A549 (cell line): ENCODE results near the gene CSF3R. TPM values are rescaled to one million over a fixed set of nuclear protein-coding genes. Genes with fewer than 3 reads are reported as not detected.

Experiments
- ATAC-seq, 2 experiments: fragments of 200-7000 bp in 1 of 2; fragments of >200 bp in 1 of 2; cut with Nextera tagmentation in 1 of 2; cut with Tn5 transposase in 1 of 2; 3 replicates each; pipeline versions ENCODE4 v1.8.0 to v1.9.1; 2018 to 2020; ENCODE audit warnings: mild to moderate bottlenecking in 1 of 2, moderate library complexity in 1 of 2
- CTCF ChIA-PET: fragments of 300-600 bp; sonication (Branson Sonifier 250); formaldehyde crosslinking; extraction: SDS; loops from one replicate; lab custom pipeline; 2021; ENCODE audit warnings: antibody characterized with exemption, inconsistent platforms; lab: Yijun Ruan, JAX
- POLR2A ChIA-PET: fragments of 350-600 bp; formaldehyde crosslinking; extraction: SDS; loops from one replicate; lab custom pipeline; 2021; ENCODE audit warnings: antibody characterized with exemption, inconsistent platforms; lab: Yijun Ruan, JAX
- DNase-seq, 2 experiments: peaks; one replicate each; pipeline versions ENCODE4 v3.0.0 to v3.0.0-alpha.2; 2011 to 2016; ENCODE audit warnings: low read depth in 1 of 2, low spot score in 1 of 2
- FAIRE-seq: peaks from 2 replicates; lab custom pipeline; 2011; peaks lifted over from hg19 to GRCh38; lab: Jason Lieb, UNC
- H3K27ac ChIP-seq, 2 experiments: fragments of >200 bp; sonication (Bioruptor Twin); formaldehyde crosslinking; 3 replicates each; pipeline ENCODE4 v1.5.1; 2016 to 2017
- H3K4me1 ChIP-seq: fragments of >200 bp; sonication (Bioruptor Twin); formaldehyde crosslinking; 3 replicates; pipeline ENCODE4 v1.6.1; 2016
- H3K4me2 ChIP-seq: fragments of >200 bp; sonication (Bioruptor Twin); formaldehyde crosslinking; 3 replicates; pipeline ENCODE4 v1.6.1; 2016
- H3K4me3 ChIP-seq: fragments of >200 bp; sonication (Bioruptor Twin); formaldehyde crosslinking; 3 replicates; pipeline ENCODE4 v1.5.1; 2016
- H3K9me3 ChIP-seq: fragments of >200 bp; sonication (Bioruptor Twin); formaldehyde crosslinking; 3 replicates; pipeline ENCODE4 v1.6.1; 2016
- CBX2 ChIP-seq: fragments of 200-600 bp; sonication (generic); IDR thresholded peaks from 2 replicates; pipeline ENCODE4 v1.6.1; 2016; ENCODE audit warnings: low read depth, mild to moderate bottlenecking, borderline replicate concordance
- CHD2 ChIP-seq: fragments of 150-350 bp; IDR thresholded peaks from 2 replicates; pipeline ENCODE4 v1.6.1; 2014; ENCODE audit warnings: low read length; ENCODE audit not compliant: partially characterized antibody
- CTCF ChIP-seq: fragments of >200 bp; sonication (Bioruptor Twin); formaldehyde crosslinking; IDR thresholded peaks from 3 replicates; pipeline ENCODE4 v1.5.1; 2016
- EHF ChIP-seq: fragments of 250-450 bp; sonication (Bioruptor Pico); IDR thresholded peaks from 2 replicates; pipeline ENCODE4 v1.5.0; 2020; ENCODE audit warnings: mild to moderate bottlenecking
- FOSL2 ChIP-seq, 2 experiments: fragments of 450-650 bp in 1 of 2; fragments of >200 bp in 1 of 2; sonication (Bioruptor Twin) in 1 of 2; formaldehyde crosslinking; IDR thresholded peaks; 2 replicates each; pipeline versions ENCODE4 v1.5.0 to v1.6.1; 2016 to 2020; ENCODE audit warnings: mild to moderate bottlenecking in 1 of 2, moderate library complexity in 1 of 2
- HDAC2 ChIP-seq: fragments of 200-600 bp; sonication (generic); IDR thresholded peaks from 2 replicates; pipeline ENCODE4 v1.6.1; 2016
- HES2 ChIP-seq: fragments of >200 bp; sonication (Bioruptor Twin); formaldehyde crosslinking; IDR thresholded peaks from 2 replicates; pipeline ENCODE4 v1.6.1; 2016
- HOXA7 ChIP-seq: fragments of 250-450 bp; sonication (Bioruptor Pico); IDR thresholded peaks from 2 replicates; pipeline ENCODE4 v1.5.0; 2020; ENCODE audit warnings: mild to moderate bottlenecking, moderate library complexity
- HOXB5 ChIP-seq: fragments of 250-450 bp; sonication (Bioruptor Pico); IDR thresholded peaks from 2 replicates; pipeline ENCODE4 v1.5.0; 2020; ENCODE audit warnings: mild to moderate bottlenecking, moderate library complexity
- JUN ChIP-seq, 2 experiments: fragments of >200 bp; sonication (Bioruptor Twin); formaldehyde crosslinking; IDR thresholded peaks; 2 replicates in 1 of 2; 3 replicates in 1 of 2; pipeline ENCODE4 v1.6.1; 2016 to 2017
- MAFK ChIP-seq: fragments of 450-650 bp; IDR thresholded peaks from 2 replicates; pipeline ENCODE4 v1.6.1; 2014; ENCODE audit not compliant: partially characterized antibody
- MYC ChIP-seq: IDR thresholded peaks from 2 replicates; pipeline ENCODE4 v1.6.1; 2012; ENCODE audit warnings: mild to moderate bottlenecking, inconsistent platforms, low read length, improper control_type of control experiment, borderline replicate concordance
- NFE2L2 ChIP-seq: fragments of 150-350 bp; conservative IDR thresholded peaks from 2 replicates; pipeline ENCODE4 v1.6.1; 2014; ENCODE audit warnings: low read length
- NPAS2 ChIP-seq: fragments of 250-450 bp; sonication (Bioruptor Pico); IDR thresholded peaks from 2 replicates; pipeline ENCODE4 v1.8.0; 2022; ENCODE audit warnings: mild to moderate bottlenecking, moderate library complexity, borderline replicate concordance
- PHF8 ChIP-seq: fragments of 200-600 bp; sonication (generic); IDR thresholded peaks from 2 replicates; pipeline ENCODE4 v1.6.1; 2016; ENCODE audit warnings: low read depth, mild to moderate bottlenecking, antibody characterized with exemption, moderate library complexity, borderline replicate concordance
- RARB ChIP-seq: fragments of 250-450 bp; sonication (Bioruptor Pico); IDR thresholded peaks from 2 replicates; pipeline ENCODE4 v1.8.0; 2021; ENCODE audit warnings: mild to moderate bottlenecking, moderate library complexity
- RNF2 ChIP-seq: fragments of 200-600 bp; sonication (generic); IDR thresholded peaks from 2 replicates; pipeline ENCODE4 v1.6.1; 2016; ENCODE audit warnings: low read depth, mild to moderate bottlenecking, antibody characterized with exemption, moderate library complexity, borderline replicate concordance
- SMC3 ChIP-seq: fragments of >200 bp; sonication (Bioruptor Twin); formaldehyde crosslinking; IDR thresholded peaks from 3 replicates; pipeline ENCODE4 v1.6.1; 2018; ENCODE audit warnings: inconsistent platforms
- TP53 ChIP-seq: fragments of 250-450 bp; sonication (Bioruptor Pico); IDR thresholded peaks from 2 replicates; pipeline ENCODE4 v1.5.0; 2021; ENCODE audit warnings: mild to moderate bottlenecking, moderate library complexity
- WGBS: methylation state at CpG from one replicate; pipeline ENCODE4 v1.1.6; 2017; ENCODE audit errors: missing lambda C conversion rate; 5-methylcytosine and 5-hydroxymethylcytosine counted together
- polyA minus RNA-seq: library from RNA; depleted of rRNA, polyadenylated mRNA; stranded (reverse); fragments of >200 nt; gene quantifications from 2 replicates; pipeline ENCODE4 v1.2.3, GENCODE V29; 2011; rRNA and poly(A)+ RNA removed
- polyA plus RNA-seq, 4 experiments: library from polyadenylated mRNA; depleted of rRNA in 3 of 4; stranded (reverse); fragments of >200 nt; fragmentation: RNase III in 1 of 4; extraction: RNeasy Plus Mini Kit Qiagen cat#74134 plus additional on column Dnase treatment in 1 of 4; gene quantifications; 2 replicates in 3 of 4; 3 replicates in 1 of 4; pipeline ENCODE4 v1.2.3, GENCODE V29; 2011 to 2017

Gene CSF3R
- polyA plus RNA-seq (2011; rRNA removed): not detected in 2 replicates
- not detected in 2 replicates for polyA plus RNA-seq (2012; cell fraction: cytosol; rRNA removed)
- 0.01 TPM in 1 of 2 replicates, not detected in the other for polyA plus RNA-seq (2012; cell fraction: nucleus; rRNA removed)
- polyA plus RNA-seq (2017; fragmentation: RNase III; extraction: RNeasy Plus Mini Kit Qiagen cat#74134 plus additional on column Dnase treatment): not detected in 3 replicates
- polyA minus RNA-seq: 0.05 TPM in 1 of 2 replicates, not detected in the other

DNA sequence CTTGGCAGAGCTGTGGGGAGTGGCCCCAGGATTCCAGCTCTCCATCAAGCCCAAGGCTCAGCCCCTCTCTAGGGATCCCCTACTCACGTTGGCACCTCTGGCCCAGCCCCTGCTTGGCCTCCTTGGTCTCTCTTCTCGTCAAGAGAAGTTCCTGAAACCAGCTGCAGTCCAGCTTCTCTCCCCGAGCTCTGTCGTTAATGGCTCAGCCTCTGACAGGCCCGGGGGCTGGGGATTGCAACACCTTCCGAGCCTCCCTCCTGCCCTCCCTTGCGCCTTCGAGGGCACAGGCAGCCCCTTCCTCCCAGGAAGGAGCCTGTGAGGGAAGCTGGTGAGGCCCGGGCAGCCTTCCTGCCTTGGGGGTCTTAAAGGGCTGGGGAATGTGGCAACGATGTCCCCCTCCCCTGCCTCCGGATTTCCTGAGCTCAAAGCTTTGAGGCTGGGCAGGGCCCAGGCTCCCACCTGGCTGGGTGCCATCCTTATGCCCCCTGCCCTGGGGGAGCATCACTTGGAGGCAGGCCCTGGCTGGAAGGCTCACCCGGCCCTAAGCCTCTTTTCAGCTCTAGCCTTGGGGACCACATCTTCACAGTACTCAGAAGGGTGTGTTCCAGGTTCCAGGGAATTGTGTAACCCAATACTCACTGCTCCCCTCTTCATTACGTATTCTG is at the start of gene CSF3R:
CSF3R (minus strand) TSS at position 190 of the 665 bp plus-strand sequence. CDS start 3,417 bp downstream, outside the sequence.
- ChIA-PET POLR2A (interaction anchor here (1.4 kb wide), 1 partner anchor 19 kb away, joined by 4 read pairs; the partner anchor contains the start of gene MRPS15), CTCF (interaction anchor here (1.3 kb wide), 1 partner anchor 33 kb away, joined by 5 read pairs; no protein-coding TSS in a partner anchor)
- FAIRE-seq (no peak), ATAC-seq (no peak), DNase-seq (no peak)
- WGBS: 81% methylated on average over 7 of the region's 13 CpGs
- Histone ChIP-seq H3K27ac (peak within 1 kb of the TSS in 1 of 2 experiments; percentile 49; a peak in 2 of 6 replicates), H3K4me3 (no peak within 1 kb of the TSS), H3K4me1 (peaks cover 20% of the 10 kb centered on the region), H3K4me2 (no peak within 1 kb of the TSS), H3K9me3 (no peaks in the 10 kb centered on the region)
- TF ChIP-seq CBX2 (no peak), TP53 (CRISPR knock-in tag) (no peak), MAFK (no peak), NPAS2 (CRISPR knock-in tag) (no peak), MYC (no peak), HOXB5 (no peak), JUN (IDR thresholded peaks at IDR 0.05) (no peak), HDAC2 (no peak)

DNA sequence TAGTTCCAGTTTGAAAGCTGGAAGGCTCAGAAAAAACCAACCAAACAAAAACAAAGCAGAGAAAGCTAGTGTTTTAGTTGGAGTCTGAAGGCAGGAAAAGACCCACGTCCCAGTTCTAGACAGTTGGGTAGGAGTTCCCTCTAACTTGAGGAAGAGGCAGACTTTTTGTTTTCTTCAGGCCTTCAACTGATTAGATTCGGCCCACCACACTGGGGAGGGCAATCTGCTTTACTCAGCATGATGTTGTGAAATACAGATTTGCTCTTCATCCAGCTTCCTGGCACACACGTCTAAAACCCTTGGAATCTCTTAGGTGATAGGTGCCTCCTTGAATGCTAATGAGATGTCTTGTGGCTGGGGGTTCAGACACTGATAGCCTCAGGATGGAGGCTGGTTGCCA is 49.1 kb upstream of the CSF3R start:
- 3% methylated on average over 3 of the region's 3 CpGs for WGBS
- H3K27ac ChIP-seq: no peak overlapping the region
- FAIRE-seq (no peak), DNase-seq (no peak), ATAC-seq (no peak)
- H3K4me2 ChIP-seq: no peak overlapping the region
- POLR2A ChIA-PET: no interaction called here
- TF ChIP-seq PHF8 (no peak), EHF (CRISPR knock-in tag) (no peak), HES2 (no peak), SMC3 (no peak)
- H3K9me3 ChIP-seq: no peaks in the 10 kb centered on the region
- CTCF ChIA-PET: interaction anchor here (0.6 to 7.1 kb wide), 3 partner anchors 15 to 1160 kb away, joined by 4 to 40 read pairs (median 4); no protein-coding TSS in a partner anchor
- no peaks in the 10 kb centered on the region for H3K4me1 ChIP-seq
- no peak overlapping the region for H3K4me3 ChIP-seq

DNA sequence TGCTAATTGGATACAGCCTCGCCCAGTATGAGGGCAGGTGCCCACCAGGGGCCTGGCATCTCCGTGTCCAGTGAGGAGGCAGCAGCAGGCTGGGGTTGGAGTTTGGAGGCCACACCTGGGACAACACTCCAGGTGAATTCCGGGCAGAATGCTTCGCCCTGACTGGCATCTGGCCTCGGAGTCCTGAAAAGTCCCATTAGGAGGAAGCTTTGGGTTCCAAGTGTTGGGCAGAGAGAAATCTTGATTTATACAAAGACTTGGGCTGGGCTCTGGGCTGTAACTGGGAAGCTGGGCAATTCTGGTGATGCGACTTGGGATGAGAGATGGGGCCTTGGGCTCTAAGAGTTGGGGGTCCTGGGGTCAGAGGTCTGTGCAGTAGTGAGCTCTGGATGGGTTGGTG is 48.1 kb upstream of the CSF3R start:
- POLR2A ChIA-PET: no interaction called here
- no peaks in the 10 kb centered on the region for H3K4me1 ChIP-seq
- CTCF ChIA-PET: interaction anchor here (0.7 to 7.1 kb wide), 3 partner anchors 14 to 904 kb away, joined by 3 to 40 read pairs (median 4); no protein-coding TSS in a partner anchor
- TF ChIP-seq EHF (CRISPR knock-in tag) (no peak), HES2 (no peak)
- H3K27ac ChIP-seq: no peak overlapping the region
- H3K9me3 ChIP-seq: no peaks in the 10 kb centered on the region
- no peak overlapping the region for H3K4me2 ChIP-seq
- 10% methylated on average over 2 of the region's 6 CpGs for WGBS
- ATAC-seq (no peak), FAIRE-seq (no peak), DNase-seq (no peak)
- no peak overlapping the region for H3K4me3 ChIP-seq

DNA sequence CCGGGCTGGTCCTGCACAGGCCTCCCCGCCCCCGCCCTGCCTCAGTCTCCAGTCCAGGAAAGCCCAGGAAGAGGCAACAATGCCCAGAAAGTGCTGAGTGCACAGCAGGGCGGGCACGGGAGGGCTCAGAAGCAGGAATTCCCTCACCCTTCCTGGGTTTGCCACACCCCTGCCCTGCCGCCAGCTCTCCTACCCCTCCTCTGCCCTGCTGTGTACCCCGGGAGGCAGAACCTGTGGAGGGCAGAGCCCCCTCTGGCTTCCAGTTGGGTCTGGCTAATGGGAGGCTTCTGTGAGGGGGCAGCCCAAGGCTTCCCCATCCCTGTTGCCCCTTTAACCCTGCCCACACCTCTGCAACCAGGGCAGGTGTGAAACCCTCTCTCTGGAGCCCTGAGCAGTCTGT is 47.5 kb upstream of the CSF3R start:
- Histone ChIP-seq H3K4me2 (no peak overlapping the region), H3K9me3 (no peaks in the 10 kb centered on the region), H3K4me3 (no peak overlapping the region), H3K4me1 (no peaks in the 10 kb centered on the region), H3K27ac (no peak overlapping the region)
- DNase-seq (no peak), ATAC-seq (no peak), FAIRE-seq (no peak)
- whole genome bisulfite sequencing: 48% methylated on average over 4 of the region's 7 CpGs
- ChIA-PET CTCF (interaction anchor here (7.1 kb wide), 1 partner anchor 14 kb away, joined by 40 read pairs; no protein-coding TSS in a partner anchor), POLR2A (no interaction called here)
- TF ChIP-seq CHD2 (no peak), HOXA7 (CRISPR knock-in tag) (no peak), RARB (CRISPR knock-in tag) (no peak), CTCF (no peak), NFE2L2 (no peak), FOSL2 (IDR thresholded peaks at IDR 0.05) (no peak), FOSL2 (CRISPR knock-in tag; IDR thresholded peaks at IDR 0.05) (no peak), RNF2 (no peak)
